T-cell (primary cell): Measurements from ENCODE around the gene MTA3. TPM values are rescaled to one million over a fixed set of nuclear protein-coding genes. Genes with fewer than 3 reads are reported as not detected.
"Not testable (repeated sequence)": the region's sequence is repeated elsewhere in the genome, so short reads cannot be mapped to it uniquely, and the experiment has no call there.

Experiments used
- ATAC-seq, 4 experiments: fragments of 200-7000 bp in 3 of 4; fragments of 150-1000 bp in 1 of 4; cut with Tn5 transposase; replicated peaks in 1 of 4; 1 replicate in 3 of 4; 2 replicates in 1 of 4; pipeline ENCODE4 v1.10.0; 2021; ENCODE audit warnings: moderate library complexity in 3 of 4, mild to moderate bottlenecking in 2 of 4, moderate number of reproducible peaks in 1 of 4
- CTCF ChIA-PET, 2 donors: fragments of 300-600 bp; sonication (Branson Sonifier 250); formaldehyde crosslinking; loops; one replicate each; lab custom pipeline; 2022; ENCODE audit warnings: antibody characterized with exemption in 2 of 2; lab: Charles Lee
- POLR2A ChIA-PET, 2 donors: fragments of 300-600 bp; sonication (Branson Sonifier 250); formaldehyde crosslinking; loops; one replicate each; lab custom pipeline; 2022; ENCODE audit warnings: antibody characterized with exemption in 2 of 2; lab: Charles Lee
- DNase-seq, 35 experiments: peaks; one replicate each; pipeline versions ENCODE4 v3.0.0 to v3.0.0-alpha.2; 2013 to 2023
- H3K27ac ChIP-seq: one replicate; pipeline ENCODE4 v1.5.1; 2013; ENCODE audit warnings: low read length
- H3K27me3 ChIP-seq, 2 experiments: replicated peaks in 1 of 2; 1 replicate in 1 of 2; 2 replicates in 1 of 2; pipeline versions ENCODE4 v1.6.1 to v1.7.0; 2013; ENCODE audit warnings: low read length in 1 of 2, mixed read lengths in 1 of 2; ENCODE audit not compliant: control insufficient read depth in 2 of 2, insufficient read depth in 2 of 2; ENCODE audit errors: extremely low read depth in 1 of 2
- H3K36me3 ChIP-seq, 2 donors: 1 replicate in 1 of 2; 2 replicates in 1 of 2; pipeline versions ENCODE4 v1.6.1 to v1.7.0; 2013; ENCODE audit warnings: low read length in 1 of 2; ENCODE audit not compliant: control insufficient read depth in 2 of 2, insufficient read depth in 1 of 2; ENCODE audit errors: extremely low read depth in 1 of 2
- H3K4me1 ChIP-seq, 2 experiments: 1 replicate in 1 of 2; 2 replicates in 1 of 2; pipeline versions ENCODE4 v1.6.1 to v1.7.0; 2013; ENCODE audit warnings: low read length in 2 of 2, mixed read lengths in 1 of 2; ENCODE audit not compliant: insufficient read depth in 2 of 2, control insufficient read depth in 1 of 2; ENCODE audit errors: extremely low read depth in 1 of 2
- H3K4me3 ChIP-seq, 2 donors: 1 replicate in 1 of 2; 2 replicates in 1 of 2; pipeline versions ENCODE4 v1.5.1 to v1.7.0; 2013; ENCODE audit warnings: mild to moderate bottlenecking in 2 of 2, low read length in 1 of 2, moderate library complexity in 1 of 2; ENCODE audit not compliant: control insufficient read depth in 1 of 2; ENCODE audit errors: extremely low read depth in 1 of 2
- H3K9me3 ChIP-seq: 2 replicates; pipeline ENCODE4 v1.7.0; 2013
- H3K27ac Mint-ChIP-seq, 2 donors: one replicate each; pipeline ENCODE4 v1.8.0; 2020 to 2021; ENCODE audit warnings: mild to moderate bottlenecking in 2 of 2, mixed read lengths in 2 of 2
- H3K27me3 Mint-ChIP-seq, 2 donors: one replicate each; pipeline ENCODE4 v1.8.0; 2021 to 2022; ENCODE audit warnings: mixed read lengths in 2 of 2
- H3K36me3 Mint-ChIP-seq: one replicate; pipeline ENCODE4 v1.8.0; 2021; ENCODE audit warnings: mixed read lengths
- H3K4me1 Mint-ChIP-seq, 3 donors: one replicate each; pipeline ENCODE4 v1.8.0; 2020 to 2022; ENCODE audit warnings: mixed read lengths in 3 of 3, mild to moderate bottlenecking in 1 of 3
- H3K4me3 Mint-ChIP-seq, 3 donors: one replicate each; pipeline ENCODE4 v1.8.0; 2020 to 2022; ENCODE audit warnings: mild to moderate bottlenecking in 3 of 3, mixed read lengths in 3 of 3, moderate library complexity in 3 of 3
- H3K9me3 Mint-ChIP-seq, 3 donors: one replicate each; pipeline ENCODE4 v1.8.0; 2020 to 2022; ENCODE audit warnings: mixed read lengths in 3 of 3
- WGBS: methylation state at CpG from one replicate; pipeline ENCODE4 v1.1.5; 2013; ENCODE audit warnings: missing lambda C conversion rate; ENCODE audit not compliant: insufficient coverage; 5-methylcytosine and 5-hydroxymethylcytosine counted together
- total RNA-seq, 35 experiments: library from RNA in 6 of 35; stranded (reverse) in 6 of 35; fragments of 120-200 nt in 1 of 35; gene quantifications; one replicate each; pipeline versions ENCODE4 v1.2.1 to v1.2.4 and lab custom pipeline; 2013 to 2026

Gene MTA3
- total RNA-seq, 5 donors from 2014 or later (not counting 1 experiment from before 2014, with no cell fraction given) = 20.9 to 42.4 (median 24.6) TPM

DNA sequence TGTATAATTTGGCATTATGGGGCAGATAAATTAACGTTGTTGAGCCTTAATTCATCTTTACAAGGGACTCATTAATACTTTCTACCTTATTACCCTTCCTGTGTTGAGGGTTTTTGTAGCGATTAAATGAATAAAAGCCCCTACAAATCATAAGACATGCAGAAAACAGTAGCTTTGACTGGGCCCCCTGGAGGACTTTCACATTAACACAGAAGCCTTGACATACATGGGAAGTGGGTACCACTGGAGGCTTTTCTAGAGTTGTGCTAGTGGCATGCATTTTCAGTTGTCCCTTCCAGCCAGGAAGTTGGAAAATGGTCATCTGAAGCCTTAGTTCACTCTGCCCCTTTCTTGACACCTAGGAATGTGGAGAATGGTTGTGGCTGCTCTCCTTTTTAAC, 30.2 kb downstream of the MTA3 start:
- peaks cover 16% of the 10 kb centered on the region for H3K36me3 Mint-ChIP-seq
- no peak overlapping the region for H3K4me3 Mint-ChIP-seq
- Histone ChIP-seq H3K27me3 (no peaks in the 10 kb centered on the region), H3K9me3 (no peaks in the 10 kb centered on the region), H3K4me3 (no peak overlapping the region), H3K36me3 (no peaks in the 10 kb centered on the region), H3K4me1 (peaks cover 0 to 3% of the 10 kb centered on the region in 2 experiments), H3K27ac (no peak overlapping the region)
- no peaks in the 10 kb centered on the region for H3K27me3 Mint-ChIP-seq
- no CpG with 5 or more reads among the region's 2 CpGs for WGBS
- ATAC-seq = no peak
- DNase-seq = peak in 2 of 35 experiments; percentile 3 to 6
- CTCF ChIA-PET = interaction anchor here in 1 of 2 donors (0.6 to 1.5 kb wide), 2 partner anchors 65 to 89 kb away, joined by 3 to 4 read pairs; no protein-coding TSS in a partner anchor
- H3K9me3 Mint-ChIP-seq = no peaks in the 10 kb centered on the region
- no peak overlapping the region for H3K27ac Mint-ChIP-seq
- H3K4me1 Mint-ChIP-seq = peaks cover 4 to 17% (median 12%) of the 10 kb centered on the region in 3 donors
- POLR2A ChIA-PET = no interaction called here

- Histone ChIP-seq H3K4me3 (no peak overlapping the region), H3K36me3 (no peaks in the 10 kb centered on the region), H3K9me3 (no peaks in the 10 kb centered on the region), H3K27ac (no peak overlapping the region), H3K4me1 (peaks cover 0 to 3% of the 10 kb centered on the region in 2 experiments), H3K27me3 (no peaks in the 10 kb centered on the region)
- no peaks in the 10 kb centered on the region for H3K9me3 Mint-ChIP-seq
- peaks cover 2 to 14% (median 13%) of the 10 kb centered on the region in 3 donors for H3K4me1 Mint-ChIP-seq
- peaks cover 15% of the 10 kb centered on the region for H3K36me3 Mint-ChIP-seq
- no peak for DNase-seq
- H3K27ac Mint-ChIP-seq = no peak overlapping the region
- H3K4me3 Mint-ChIP-seq = no peak overlapping the region
- no peaks in the 10 kb centered on the region for H3K27me3 Mint-ChIP-seq
- ATAC-seq = no peak
- ChIA-PET CTCF (no interaction called here), POLR2A (no interaction called here)
- no CpG with 5 or more reads among the region's 3 CpGs for WGBS
Observed at GRCh38 chr2:42601076-42601475, 32.6 kb downstream of the MTA3 start.

DNA sequence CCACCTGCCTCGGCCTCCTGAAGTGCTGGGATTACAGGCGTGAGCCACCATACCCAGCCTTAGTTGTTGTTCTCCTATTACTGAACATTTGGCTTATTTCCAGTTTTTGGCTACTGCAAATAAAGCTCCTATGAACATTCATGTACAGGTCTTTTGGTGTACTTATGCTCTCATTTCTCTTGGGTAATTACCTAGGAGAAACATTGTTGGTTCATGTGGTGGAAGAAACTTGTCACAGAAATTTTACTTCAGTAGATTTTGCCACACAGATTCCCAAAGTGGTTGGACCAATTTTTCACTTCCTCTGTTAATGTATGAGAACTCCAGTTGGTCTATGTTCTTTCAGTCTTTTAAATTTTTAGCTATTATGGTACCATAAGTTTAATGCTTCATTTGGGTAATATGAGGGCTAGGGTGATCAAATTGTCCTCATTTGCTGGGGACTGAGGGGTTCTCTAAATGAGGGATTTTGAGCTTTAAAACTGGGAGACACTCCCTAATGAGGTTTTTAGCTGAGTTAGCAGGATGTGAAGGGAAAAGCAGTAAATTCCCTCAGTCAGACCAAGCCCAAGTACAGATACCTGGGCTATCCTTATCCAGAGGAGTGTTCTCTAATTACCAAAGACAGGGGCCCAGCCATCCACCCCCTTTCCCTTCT, 33.9 kb downstream of the MTA3 start:
- H3K36me3 Mint-ChIP-seq = peaks cover 15% of the 10 kb centered on the region
- CTCF ChIA-PET = no interaction called here
- no peak for ATAC-seq
- peaks cover 0 to 3% of the 10 kb centered on the region in 2 experiments for H3K4me1 ChIP-seq
- H3K27ac ChIP-seq = no peak overlapping the region
- no peak overlapping the region for H3K4me3 Mint-ChIP-seq
- POLR2A ChIA-PET = interaction anchor here in 1 of 2 donors (0.6 kb wide), 1 partner anchor 8 kb away, joined by 5 read pairs; no protein-coding TSS in a partner anchor
- no peaks in the 10 kb centered on the region for H3K9me3 Mint-ChIP-seq
- no peak for DNase-seq
- H3K27me3 Mint-ChIP-seq = no peaks in the 10 kb centered on the region
- no peaks in the 10 kb centered on the region for H3K36me3 ChIP-seq
- peaks cover 2 to 14% (median 12%) of the 10 kb centered on the region in 3 donors for H3K4me1 Mint-ChIP-seq
- H3K27me3 ChIP-seq = no peaks in the 10 kb centered on the region
- no peaks in the 10 kb centered on the region for H3K9me3 ChIP-seq
- H3K4me3 ChIP-seq = no peak overlapping the region
- 100% methylated on average over 1 of the region's 2 CpGs for WGBS
- H3K27ac Mint-ChIP-seq = no peak overlapping the region

DNA sequence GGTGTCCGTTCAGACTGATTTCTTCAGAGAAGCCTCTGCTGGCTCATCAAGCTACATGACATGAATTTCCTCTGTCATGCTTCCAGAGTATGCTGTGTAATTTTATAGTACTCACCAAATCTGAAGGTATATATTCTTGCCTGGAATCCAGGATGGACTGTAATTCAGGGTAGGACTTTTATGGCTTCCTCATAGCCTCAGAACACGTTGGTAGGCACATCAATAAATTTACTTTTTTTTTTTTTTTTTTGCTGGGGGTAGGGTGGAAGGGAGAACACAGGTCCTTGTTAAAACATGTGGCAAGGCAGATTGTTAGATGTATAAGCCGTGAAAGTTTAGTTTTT, 34.4 kb downstream of the MTA3 start:
- Histone ChIP-seq H3K4me3 (no peak overlapping the region), H3K27ac (no peak overlapping the region), H3K4me1 (peaks cover 0 to 3% of the 10 kb centered on the region in 2 experiments), H3K27me3 (no peaks in the 10 kb centered on the region), H3K36me3 (no peaks in the 10 kb centered on the region), H3K9me3 (no peaks in the 10 kb centered on the region)
- H3K4me3 Mint-ChIP-seq = no peak overlapping the region
- no peak for DNase-seq
- ChIA-PET CTCF (no interaction called here), POLR2A (interaction anchor here in 1 of 2 donors (0.7 kb wide), 1 partner anchor 32 kb away, joined by 4 read pairs; no protein-coding TSS in a partner anchor)
- no peak for ATAC-seq
- H3K9me3 Mint-ChIP-seq = no peaks in the 10 kb centered on the region
- peaks cover 2 to 15% (median 12%) of the 10 kb centered on the region in 3 donors for H3K4me1 Mint-ChIP-seq
- peaks cover 15% of the 10 kb centered on the region for H3K36me3 Mint-ChIP-seq
- 92% methylated on average over 2 of the region's 3 CpGs for WGBS
- peak overlapping the region in 1 of 2 donors; percentile 16 for H3K27ac Mint-ChIP-seq
- no peaks in the 10 kb centered on the region for H3K27me3 Mint-ChIP-seq

- H3K4me3 ChIP-seq, DNase-seq, ATAC-seq, H3K27me3 ChIP-seq, H3K27ac ChIP-seq, H3K36me3 ChIP-seq, CTCF ChIA-PET, POLR2A ChIA-PET, H3K4me3 Mint-ChIP-seq, H3K4me1 ChIP-seq, H3K27ac Mint-ChIP-seq, H3K9me3 ChIP-seq, H3K27me3 Mint-ChIP-seq, H3K9me3 Mint-ChIP-seq: not testable (repeated sequence)
- no CpG with 5 or more reads among the region's 6 CpGs for WGBS
- peaks cover 17% of the 10 kb centered on the region for H3K36me3 Mint-ChIP-seq
- peaks cover 2 to 18% (median 9%) of the 10 kb centered on the region in 3 donors for H3K4me1 Mint-ChIP-seq
Observed at GRCh38 chr2:42604341-42604867, 36.0 kb downstream of the MTA3 start.

GRCh38 chr2:42606166-42606565, 37.7 kb downstream of the MTA3 start:
- H3K4me1 ChIP-seq, H3K9me3 Mint-ChIP-seq, CTCF ChIA-PET, H3K27me3 ChIP-seq, H3K27ac ChIP-seq, H3K4me3 ChIP-seq, H3K27me3 Mint-ChIP-seq, ATAC-seq, POLR2A ChIA-PET, DNase-seq, H3K4me3 Mint-ChIP-seq, H3K27ac Mint-ChIP-seq, H3K9me3 ChIP-seq: not testable (repeated sequence)
- H3K4me1 Mint-ChIP-seq = peaks cover 0 to 24% (median 4%) of the 10 kb centered on the region in 3 donors
- H3K36me3 ChIP-seq = peaks cover 0 to 13% of the 10 kb centered on the region in 2 donors
- H3K36me3 Mint-ChIP-seq = peaks cover 28% of the 10 kb centered on the region
- WGBS = 97% methylated on average over 6 of the region's 33 CpGs
